HCT116 (cell line): ENCODE results near the gene ZNF695. TPM values are rescaled to one million over a fixed set of nuclear protein-coding genes. Genes with fewer than 3 reads are reported as not detected.
A peak's percentile ranks its signal among the peaks of the same experiment; 100 is the strongest.

Source experiments
- ATAC-seq: fragments of 200-7000 bp; cut with Tn5 transposase; 2 replicates; pipeline ENCODE4 v1.9.1; 2020; ENCODE audit warnings: mild to moderate bottlenecking, moderate library complexity
- BruUV-seq: library from RNA; stranded (reverse); fragments of 400-500 nt; replicated peaks from 2 replicates; lab custom pipeline; 2021; lab: Mats Ljungman, UMichigan
- CTCF ChIA-PET: fragments of 300-600 bp; sonication (Branson Sonifier 250); formaldehyde crosslinking; loops from one replicate; lab custom pipeline; 2021; ENCODE audit warnings: antibody characterized with exemption; lab: Charles Lee
- POLR2A ChIA-PET: fragments of 300-600, 350-600 bp; sonication (Branson Sonifier 250); formaldehyde crosslinking; loops from one replicate; lab custom pipeline; 2021; ENCODE audit warnings: antibody characterized with exemption; lab: Charles Lee
- RAD21 ChIA-PET, 2 experiments: fragments of 300-600 bp; sonication (Branson Sonifier 250); formaldehyde crosslinking; loops; one replicate each; lab custom pipeline; 2023; ENCODE audit warnings: low total read pairs in 2 of 2; ENCODE audit not compliant: uncharacterized antibody in 2 of 2, unreplicated experiment in 2 of 2, low non-redundant PET in 1 of 2; lab: Charles Lee
- DNase-seq: peaks from one replicate; pipeline ENCODE4 v3.0.0-alpha.2; 2010; ENCODE audit warnings: low read depth, low spot score
- H2AFZ ChIP-seq: fragments of 200-600 bp; shearing (Covaris generic), sonication (generic); 2 replicates; pipeline ENCODE4 v1.6.1; 2017; ENCODE audit warnings: low read depth, mixed run types, mixed read lengths, antibody characterized with exemption, low read length; ENCODE audit not compliant: poor library complexity, severe bottlenecking
- H3K27ac ChIP-seq: 2 replicates; pipeline ENCODE4 v1.5.1; 2012; ENCODE audit warnings: low read depth, low read length
- H3K27me3 ChIP-seq: fragments of 200-600 bp; sonication (generic); 2 replicates; pipeline ENCODE4 v1.6.1; 2016; ENCODE audit warnings: mixed run types, low read length, mixed read lengths; ENCODE audit not compliant: insufficient read depth
- H3K36me3 ChIP-seq, 2 experiments: fragments of 200-500 bp in 1 of 2; fragments of 200-600 bp in 1 of 2; sonication (Bioruptor generic) in 1 of 2; sonication (generic) in 1 of 2; 2 replicates each; pipeline versions ENCODE4 v1.5.1 to v1.6.1; 2014 to 2016; ENCODE audit warnings: low read length in 2 of 2, inconsistent platforms in 1 of 2, mixed read lengths in 1 of 2, mixed run types in 1 of 2; ENCODE audit not compliant: insufficient read depth in 2 of 2, control insufficient read depth in 1 of 2
- H3K4me1 ChIP-seq, 2 experiments: fragments of 200-600 bp in 1 of 2; sonication (generic) in 1 of 2; 2 replicates each; pipeline versions ENCODE4 v1.5.1 to v1.6.1; 2012 to 2017; ENCODE audit warnings: low read length in 2 of 2, inconsistent platforms in 1 of 2, mild to moderate bottlenecking in 1 of 2, mixed read lengths in 1 of 2, mixed run types in 1 of 2, moderate library complexity in 1 of 2; ENCODE audit not compliant: insufficient read depth in 2 of 2, control insufficient read depth in 1 of 2
- H3K4me2 ChIP-seq: fragments of 200-600 bp; sonication (generic); 2 replicates; pipeline ENCODE4 v1.6.1; 2017; ENCODE audit warnings: mixed run types, low read length, mixed read lengths
- H3K4me3 ChIP-seq, 2 experiments: fragments of 200-600 bp in 1 of 2; sonication (generic) in 1 of 2; replicated peaks in 1 of 2; 2 replicates each; pipeline ENCODE4 v1.5.1; 2011 to 2016; ENCODE audit warnings: low read length in 2 of 2, control low read depth in 1 of 2, low read depth in 1 of 2, mild to moderate bottlenecking in 1 of 2, mixed read lengths in 1 of 2, mixed run types in 1 of 2
- H3K79me2 ChIP-seq: fragments of 200-600 bp; sonication (generic); 2 replicates; pipeline ENCODE4 v1.6.1; 2017; ENCODE audit warnings: mild to moderate bottlenecking, mixed run types, low read length, moderate library complexity, mixed read lengths; ENCODE audit not compliant: insufficient read depth
- H3K9ac ChIP-seq: fragments of 200-600 bp; sonication (generic); 2 replicates; pipeline ENCODE4 v1.6.1; 2016; ENCODE audit warnings: low read length, mixed read lengths
- H3K9me2 ChIP-seq: fragments of 200-600 bp; sonication (generic), shearing (Covaris generic); 2 replicates; pipeline ENCODE4 v1.6.1; 2017; ENCODE audit warnings: mixed run types, mild to moderate bottlenecking, moderate library complexity; ENCODE audit not compliant: insufficient read depth
- H3K9me3 ChIP-seq, 2 experiments: fragments of 200-500 bp in 1 of 2; fragments of 200-600 bp in 1 of 2; sonication (Bioruptor generic) in 1 of 2; sonication (generic) in 1 of 2; 2 replicates each; pipeline ENCODE4 v1.6.1; 2014 to 2017; ENCODE audit warnings: low read length in 2 of 2, mixed read lengths in 2 of 2, inconsistent platforms in 1 of 2, low read depth in 1 of 2, mild to moderate bottlenecking in 1 of 2, mixed run types in 1 of 2, moderate library complexity in 1 of 2; ENCODE audit not compliant: control insufficient read depth in 1 of 2, insufficient read depth in 1 of 2
- H4K20me1 ChIP-seq: fragments of 200-600 bp; sonication (generic), shearing (Covaris generic); 2 replicates; pipeline ENCODE4 v1.6.1; 2017; ENCODE audit warnings: mixed run types, mild to moderate bottlenecking, moderate library complexity; ENCODE audit not compliant: insufficient read depth
- ATF3 ChIP-seq: IDR thresholded peaks from 2 replicates; pipeline ENCODE4 v1.6.1; 2012
- CBX3 ChIP-seq: IDR thresholded peaks from 2 replicates; pipeline ENCODE4 v1.6.1; 2012; ENCODE audit warnings: low read depth
- CEBPB ChIP-seq: IDR thresholded peaks from 2 replicates; pipeline ENCODE4 v1.6.1; 2012; ENCODE audit warnings: low read depth
- CTCF ChIP-seq, 3 experiments: fragments of 200-600 bp in 1 of 3; sonication (generic) in 1 of 3; IDR thresholded peaks in 2 of 3; conservative IDR thresholded peaks in 1 of 3; 2 replicates each; pipeline ENCODE4 v1.5.1; 2012 to 2017; ENCODE audit warnings: low read depth in 2 of 3, low read length in 2 of 3, antibody characterized with exemption in 1 of 3, borderline replicate concordance in 1 of 3, control low read depth in 1 of 3, mild to moderate bottlenecking in 1 of 3, mixed read lengths in 1 of 3, mixed run types in 1 of 3, moderate library complexity in 1 of 3; ENCODE audit not compliant: insufficient read depth in 1 of 3
- EGR1 ChIP-seq: IDR thresholded peaks from 2 replicates; pipeline ENCODE4 v1.6.1; 2012; ENCODE audit warnings: low read depth
- ELF1 ChIP-seq: IDR thresholded peaks from 2 replicates; pipeline ENCODE4 v1.6.1; 2012; ENCODE audit warnings: low read depth, borderline replicate concordance
- EZH2 ChIP-seq: fragments of 200-600 bp; sonication (generic); IDR thresholded peaks from 2 replicates; pipeline ENCODE4 v1.6.1; 2017; ENCODE audit warnings: antibody characterized with exemption, mixed run types
- EZH2phosphoT487 ChIP-seq: fragments of 200-600 bp; IDR thresholded peaks from 2 replicates; pipeline ENCODE4 v1.6.1; 2018; ENCODE audit warnings: antibody characterized with exemption, borderline replicate concordance
- JUND ChIP-seq: IDR thresholded peaks from 2 replicates; pipeline ENCODE4 v1.6.1; 2012
- MAX ChIP-seq: IDR thresholded peaks from 2 replicates; pipeline ENCODE4 v1.6.1; 2012
- POLR2A ChIP-seq: IDR thresholded peaks from 2 replicates; pipeline ENCODE4 v1.7.0; 2011; ENCODE audit warnings: borderline replicate concordance; ENCODE audit not compliant: insufficient read depth, insufficient read length; ENCODE audit errors: extremely low read depth
- RAD21 ChIP-seq: IDR thresholded peaks from 2 replicates; pipeline ENCODE4 v1.6.1; 2012; ENCODE audit warnings: low read depth, mild to moderate bottlenecking
- SP1 ChIP-seq: IDR thresholded peaks from 2 replicates; pipeline ENCODE4 v1.6.1; 2012; ENCODE audit warnings: low read depth
- SRF ChIP-seq: IDR thresholded peaks from 2 replicates; pipeline ENCODE4 v1.6.1; 2012; ENCODE audit warnings: low read depth
- TCF7L2 ChIP-seq: IDR thresholded peaks from 2 replicates; pipeline ENCODE4 v1.7.0; 2011; ENCODE audit warnings: borderline replicate concordance, inconsistent platforms; ENCODE audit not compliant: insufficient read depth, insufficient read length; ENCODE audit errors: extremely low read depth
- ZBTB33 ChIP-seq: IDR thresholded peaks from 2 replicates; pipeline ENCODE4 v1.6.1; 2011; ENCODE audit warnings: mild to moderate bottlenecking, low read length, moderate library complexity; ENCODE audit not compliant: insufficient replicate concordance; ENCODE audit errors: extremely low read depth
- intact Hi-C: fragments of 100-400 bp; cut with micrococcal nuclease; formaldehyde crosslinking; loops from 2 replicates; pipeline ENCODE4 v1.10.0; 2022
- total RNA-seq: library from RNA; stranded (reverse); gene quantifications from one replicate; pipeline ENCODE4 v1.2.1, GENCODE V29; 2021; ENCODE audit not compliant: unreplicated experiment

The ZNF695 gene
- total RNA-seq, 1 experiment from 2014 or later, result 14.9 TPM

- Histone ChIP-seq H3K79me2 (no peaks in the 10 kb centered on the region), H3K27ac (no peak overlapping the region), H3K9me3 (peaks cover 6 to 20% of the 10 kb centered on the region in 2 experiments; a peak in 2 of 4 replicates), H3K9ac (no peak overlapping the region), H3K4me3 (no peak overlapping the region), H3K9me2 (no peaks in the 10 kb centered on the region), H3K36me3 (peaks cover 0 to 13% of the 10 kb centered on the region in 2 experiments; a peak in 1 of 4 replicates), H3K4me2 (no peak overlapping the region), H3K27me3 (no peaks in the 10 kb centered on the region), H3K4me1 (no peaks in the 10 kb centered on the region), H4K20me1 (no peaks in the 10 kb centered on the region), H2AFZ (no peak overlapping the region)
- BruUV-seq, result no TSS peak
- intact Hi-C loops, result no loop called here
- ATAC-seq (peak; percentile 60), DNase-seq (no peak)
- TF ChIP-seq RAD21 (peak; percentile 44), EZH2phosphoT487 (no peak), CTCF (IDR thresholded peaks at IDR 0.05 in 2 of 3, conservative IDR thresholded peaks at IDR 0.05 in 1 of 3; ENCODE audit: borderline replicate concordance in 1 of 3, insufficient read depth in 1 of 3, low read depth in 2 of 3, low read length in 2 of 3) (peak in 2 of 3 experiments; percentile 59 to 71; a peak in 4 of 6 replicates)
- ChIA-PET POLR2A (no interaction called here), CTCF (no interaction called here), RAD21 (no interaction called here)
Observed at GRCh38 chr1:246971090-246971721, 36.7 kb downstream of the ZNF695 start.

GRCh38 chr1:246969621-246970020 is 38.2 kb downstream of the ZNF695 start:
- BruUV-seq, result no TSS peak
- CTCF ChIA-PET, result no interaction called here
- Histone ChIP-seq H3K36me3 (peaks cover 0 to 13% of the 10 kb centered on the region in 2 experiments; a peak in 1 of 4 replicates), H3K9ac (no peak overlapping the region), H3K79me2 (no peaks in the 10 kb centered on the region), H3K27me3 (no peaks in the 10 kb centered on the region), H3K9me3 (peaks cover 2 to 13% of the 10 kb centered on the region in 2 experiments; a peak in 2 of 4 replicates), H3K9me2 (no peaks in the 10 kb centered on the region), H3K27ac (no peak overlapping the region), H3K4me1 (no peaks in the 10 kb centered on the region), H2AFZ (no peak overlapping the region), H3K4me2 (no peak overlapping the region), H3K4me3 (no peak overlapping the region), H4K20me1 (no peaks in the 10 kb centered on the region)
- ATAC-seq, result no peak
- no peak for TF ChIP-seq ZBTB33
- TF ChIP-seq JUND, result no peak
- TF ChIP-seq SP1, result no peak
- TF ChIP-seq MAX, result no peak
- TF ChIP-seq TCF7L2, result no peak
- no peak for TF ChIP-seq EZH2phosphoT487
- TF ChIP-seq SRF, result no peak
- TF ChIP-seq EGR1, result no peak
- no peak for TF ChIP-seq POLR2A
- TF ChIP-seq CEBPB, result no peak
- no peak for TF ChIP-seq ATF3
- no peak for TF ChIP-seq ELF1
- no peak for TF ChIP-seq CBX3
- TF ChIP-seq RAD21, result no peak
- no peak for TF ChIP-seq EZH2
- no peak for DNase-seq
- RAD21 ChIA-PET, result no interaction called here
- POLR2A ChIA-PET, result no interaction called here
- intact Hi-C loops, result no loop called here
